A549 treated with DMSO at 1 μM for 4 hours (cell line): ENCODE results near the gene PET100. TPM values are rescaled to one million over a fixed set of nuclear protein-coding genes. Genes with fewer than 3 reads are reported as not detected.

Experiments used
- total RNA-seq: library from RNA; stranded (reverse); fragments of 200-300 nt; extraction: Qiagen RNA extraction; gene quantifications from 5 replicates; pipeline ENCODE4 v1.2.3, GENCODE V29; 2022; ENCODE audit warnings: low read depth

PET100 gene, protein sequence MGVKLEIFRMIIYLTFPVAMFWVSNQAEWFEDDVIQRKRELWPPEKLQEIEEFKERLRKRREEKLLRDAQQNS
- total RNA-seq = 44.0 to 65.6 TPM (median 46.6 TPM) in 5 replicates

DNA sequence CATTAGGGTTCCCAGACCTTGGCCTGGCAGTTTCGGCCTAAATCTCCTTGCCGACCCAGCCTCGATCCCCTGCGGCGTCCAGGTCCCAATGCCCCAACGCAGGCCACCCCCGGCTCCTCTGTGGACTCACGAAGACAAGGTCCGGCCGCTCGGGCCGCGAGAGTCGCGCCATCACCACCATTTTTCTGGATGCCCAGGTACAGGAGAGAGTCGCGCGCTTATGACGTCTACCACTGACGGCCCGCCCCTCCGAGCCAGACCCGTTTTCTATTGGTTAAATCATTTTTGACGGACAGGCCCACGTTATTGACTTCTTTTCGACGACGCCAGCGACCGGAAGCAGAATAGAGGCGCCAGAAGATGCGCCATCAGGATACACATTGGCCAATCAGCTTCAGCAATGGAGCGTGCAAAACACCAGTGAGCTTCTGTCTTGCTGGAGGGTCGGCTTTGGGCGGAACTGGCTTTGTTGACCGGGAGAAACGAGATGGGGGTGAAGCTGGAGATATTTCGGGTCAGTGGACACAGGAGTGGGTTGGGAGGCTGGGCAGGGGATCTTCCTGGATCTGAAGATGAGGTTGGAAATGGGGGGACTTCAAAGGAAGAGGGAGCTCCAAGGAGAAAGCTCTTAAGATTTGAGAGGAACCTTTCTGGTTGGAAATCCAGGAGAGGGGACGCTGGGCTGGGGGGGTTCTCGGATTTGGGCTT lies at the start of gene PET100, which contains the start of gene XAB2:
TSS of gene PET100 (plus strand) at position 447 of the 708 bp plus-strand sequence. CDS start at position 488, 41 bp downstream.
TSS of gene XAB2 (minus strand) at position 199 of the 708 bp plus-strand sequence. CDS start at position 181, 18 bp downstream.

DNA sequence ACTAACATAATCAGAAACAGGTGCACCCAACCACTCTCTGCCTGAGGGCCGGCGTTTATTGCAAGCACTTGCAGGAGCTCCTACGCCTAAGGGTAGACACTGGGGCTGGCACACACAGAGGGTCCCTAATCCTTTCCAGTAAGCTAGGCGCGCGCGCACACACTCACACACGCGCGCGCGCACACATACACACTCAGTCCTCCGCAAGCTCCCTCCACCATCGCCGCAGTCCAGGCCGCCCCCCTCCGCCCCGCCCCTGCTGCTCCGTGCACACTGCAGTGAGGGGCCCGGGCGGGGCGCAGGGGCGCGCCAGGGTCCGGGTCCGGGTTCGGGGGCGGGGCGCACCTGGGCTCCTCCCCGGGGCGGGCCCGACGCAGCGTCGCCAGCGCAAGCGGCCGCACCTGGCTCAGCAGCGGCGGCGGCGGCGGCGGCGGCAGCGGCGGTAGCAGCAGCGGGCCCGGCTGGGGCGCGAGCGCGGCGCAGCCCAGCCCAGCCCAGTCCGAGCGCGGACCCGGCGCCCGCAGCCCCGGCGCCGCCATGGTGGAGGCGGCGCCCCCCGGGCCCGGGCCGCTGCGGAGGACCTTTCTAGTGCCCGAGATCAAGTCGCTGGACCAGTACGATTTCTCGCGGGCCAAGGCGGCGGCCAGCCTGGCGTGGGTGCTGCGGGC lies 34.0 kb upstream of the PET100 start, which contains the start of gene CAMSAP3:
TSS of gene CAMSAP3 (plus strand) at position 398 of the 668 bp plus-strand sequence. CDS start at position 538, 140 bp downstream.

DNA sequence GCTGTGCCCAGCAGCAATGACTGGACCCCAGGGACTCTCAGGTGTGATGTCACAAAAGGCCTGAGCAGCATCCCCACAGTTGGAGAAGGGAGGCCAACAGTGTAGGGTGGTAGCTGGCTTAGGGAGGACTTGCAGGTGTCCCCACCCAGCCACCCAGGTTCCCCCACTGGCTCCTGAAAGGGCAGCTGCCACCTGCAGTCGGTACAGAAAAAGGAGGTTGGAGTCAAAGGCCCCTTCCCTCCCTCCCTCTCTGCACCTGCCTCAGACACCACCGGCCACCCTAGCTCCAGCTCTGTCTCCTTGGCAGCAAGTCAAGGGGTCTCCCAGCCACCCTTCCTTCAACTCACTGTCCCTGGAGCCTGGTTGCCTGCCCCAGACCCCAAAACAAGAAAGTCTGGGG lies 4.1 kb downstream of the PET100 start, which contains the start of gene PCP2:
TSS of gene PCP2 (minus strand) at position 22 of the 400 bp plus-strand sequence. CDS start 262 bp downstream, outside the sequence.

DNA sequence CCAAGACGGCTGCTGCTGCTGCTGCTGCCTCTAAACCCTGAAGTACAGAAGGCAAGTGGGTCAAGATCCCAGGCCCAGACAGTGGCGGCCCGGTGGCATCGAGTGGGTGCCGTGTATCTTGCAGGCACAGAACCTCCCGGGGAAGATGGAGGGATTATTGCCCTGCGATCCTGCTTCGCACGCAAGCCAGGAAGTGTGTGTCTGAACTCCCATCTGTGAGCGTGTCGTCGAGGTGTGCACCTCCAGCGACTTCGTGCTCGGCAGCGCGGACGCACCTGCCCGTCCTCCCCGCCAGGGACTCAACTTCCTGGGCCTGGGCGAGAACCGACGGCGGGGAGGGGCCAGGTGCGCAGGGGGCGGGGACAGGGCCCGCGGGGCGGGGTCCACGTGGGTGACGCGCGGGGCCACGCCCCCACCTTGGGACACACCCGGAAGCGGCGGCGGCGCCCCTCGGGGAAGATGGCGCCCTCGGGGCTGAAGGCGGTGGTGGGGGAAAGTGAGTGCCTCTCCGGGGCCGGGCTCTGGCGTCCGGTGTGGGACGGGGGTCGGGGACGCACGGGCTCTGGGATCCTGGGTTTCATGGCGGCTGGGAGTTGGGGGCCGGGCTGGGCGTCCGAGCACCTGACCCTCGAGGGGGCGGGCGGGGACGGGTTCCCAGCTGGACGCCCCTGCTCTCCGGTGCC lies 7.2 kb downstream of the PET100 start, which contains the start of gene STXBP2:
TSS of gene STXBP2 (plus strand) at position 420 of the 683 bp plus-strand sequence. CDS start at position 460, 40 bp downstream.

DNA sequence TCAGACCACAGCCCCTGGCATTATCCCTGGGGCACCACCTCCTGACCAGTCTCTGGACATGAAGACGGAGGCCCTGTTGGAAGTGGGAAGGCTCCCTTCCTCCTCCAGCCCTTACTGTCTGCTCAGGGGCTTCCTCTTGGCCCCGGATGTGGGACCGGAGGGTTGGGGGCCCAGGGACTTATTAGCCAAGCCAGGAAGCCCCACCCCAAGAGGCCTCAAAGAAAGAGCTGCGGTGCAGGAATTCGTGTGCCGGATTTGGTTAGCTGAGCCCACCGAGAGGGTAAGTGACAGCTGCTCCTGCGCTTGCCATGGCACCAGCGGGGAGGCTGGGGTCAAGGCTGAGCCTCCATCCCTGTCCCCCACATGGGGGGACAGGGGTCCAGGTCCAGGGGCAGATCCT lies 39.2 kb downstream of the PET100 start, which contains the start of gene RETN:
TSS of gene RETN (plus strand) at position 208 of the 400 bp plus-strand sequence. CDS start 278 bp downstream, outside the sequence.

DNA sequence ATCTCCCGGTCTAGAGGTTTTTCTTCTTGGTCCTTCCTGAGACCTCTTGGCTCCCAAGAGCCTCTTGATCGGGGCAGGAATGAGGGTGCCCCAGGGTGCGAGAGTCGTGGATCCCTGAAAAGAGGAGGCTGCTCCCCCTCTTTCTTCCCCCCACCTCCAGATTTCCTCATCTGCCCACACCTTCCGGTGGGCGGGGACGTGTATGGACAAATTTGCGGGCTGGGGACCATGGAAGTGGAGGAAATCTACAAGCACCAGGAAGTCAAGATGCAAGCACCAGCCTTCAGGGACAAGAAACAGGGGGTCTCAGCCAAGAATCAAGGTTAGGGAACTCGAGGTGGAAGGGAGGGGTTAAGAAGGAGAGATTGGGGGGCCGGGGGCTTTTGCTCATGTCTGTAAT lies 47.3 kb downstream of the PET100 start, which contains the start of gene MCEMP1:
TSS of gene MCEMP1 (plus strand) at position 237 of the 400 bp plus-strand sequence. CDS start at position 268, 31 bp downstream.

DNA sequence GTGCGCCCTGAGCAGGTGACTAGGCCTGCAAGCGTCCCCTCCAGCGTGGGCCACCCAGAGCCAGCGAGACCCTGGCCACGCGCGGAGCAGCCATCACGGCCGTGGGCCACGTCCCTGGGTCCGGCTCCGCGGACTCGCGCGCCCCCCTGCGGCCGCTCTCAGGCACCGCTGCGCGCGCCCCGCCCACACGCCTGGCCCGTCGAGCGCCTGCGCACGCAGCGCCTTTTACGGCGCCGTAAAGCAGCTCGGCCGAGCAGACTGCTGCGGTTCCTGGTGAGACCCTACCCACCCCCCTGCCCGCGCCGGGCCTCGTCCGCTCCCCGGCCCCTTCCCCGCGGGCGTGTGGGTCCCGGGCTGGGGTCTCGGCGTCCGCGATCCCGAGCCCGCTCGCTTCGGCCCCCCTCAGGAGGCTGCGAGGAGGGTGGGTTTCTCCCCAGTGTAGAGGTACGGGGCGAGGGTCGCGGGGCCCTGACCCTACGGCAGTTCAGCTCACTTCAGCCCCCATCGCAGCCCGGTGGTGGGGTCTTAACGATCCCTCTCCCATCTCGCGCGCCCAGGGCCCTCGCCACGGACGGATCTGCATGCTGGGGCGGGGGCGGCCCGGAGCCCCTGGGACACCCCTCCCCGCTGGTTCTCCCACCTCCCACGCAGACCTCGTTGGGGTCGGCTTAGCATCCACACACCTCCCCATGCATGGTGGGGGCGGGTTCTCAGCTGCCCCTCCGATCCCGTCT lies 51.2 kb downstream of the PET100 start, which contains the start of gene TRAPPC5:
TSS of gene TRAPPC5 (plus strand) at position 228 of the 734 bp plus-strand sequence. CDS start 1,421 bp downstream, outside the sequence.

Other genes with a start within 250 kb of the PET100 start
- gene PEX11G, start 140.8 kb upstream of the PET100 start, total RNA-seq = 1.7 to 2.3 TPM (median 1.9 TPM) in 5 replicates
- gene ZNF358, start 113.7 kb upstream of the PET100 start, total RNA-seq = 14.7 to 21.4 TPM (median 16.0 TPM) in 5 replicates
- gene MCOLN1, start 107.2 kb upstream of the PET100 start, total RNA-seq = 9.9 to 15.7 TPM (median 11.8 TPM) in 5 replicates
- 32.5 to 42.9 TPM (median 34.6 TPM) in 5 replicates for gene PNPLA6, start 94.1 kb upstream of the PET100 start, total RNA-seq
- 2.5 to 4.6 TPM (median 4.1 TPM) in 5 replicates for gene CAMSAP3, start 33.9 kb upstream of the PET100 start, total RNA-seq
- 22.3 to 28.5 TPM (median 25.5 TPM) in 5 replicates for gene XAB2, start 248 bp upstream of the PET100 start, total RNA-seq
- gene PCP2, start 3.9 kb downstream of the PET100 start, total RNA-seq = not detected in 5 replicates
- 36.6 to 42.0 TPM (median 39.7 TPM) in 5 replicates for gene STXBP2, start 7.3 kb downstream of the PET100 start, total RNA-seq
- gene RETN, start 39.3 kb downstream of the PET100 start, total RNA-seq = not detected in 5 replicates
- not detected in 5 replicates for gene MCEMP1, start 47.3 kb downstream of the PET100 start, total RNA-seq
- 43.8 to 95.6 TPM (median 89.8 TPM) in 5 replicates for gene TRAPPC5, start 51.0 kb downstream of the PET100 start, total RNA-seq
- not detected in 5 replicates for gene FCER2, start 72.3 kb downstream of the PET100 start, total RNA-seq
- not detected in 5 replicates for gene CLEC4G, start 102.3 kb downstream of the PET100 start, total RNA-seq
- not detected in 5 replicates for gene CD209, start 117.7 kb downstream of the PET100 start, total RNA-seq
- gene CLEC4M, start 133.4 kb downstream of the PET100 start, total RNA-seq = 0.06 TPM in 1 of 5 replicates, not detected in the others
- gene EVI5L, start 200.4 kb downstream of the PET100 start, total RNA-seq = 1.3 to 1.7 TPM (median 1.5 TPM) in 5 replicates
- gene PRR36, start 244.6 kb downstream of the PET100 start, total RNA-seq = 0.20 to 0.48 TPM (median 0.34 TPM) in 5 replicates